IMR-90 (cell line): ENCODE results near the gene INPP1.
"Not testable (repeated sequence)": the region's sequence is repeated elsewhere in the genome, so short reads cannot be mapped to it uniquely, and the experiment has no call there.

Source experiments
- BHLHE40 ChIP-seq: fragments of 150-350 bp; IDR thresholded peaks from 2 replicates; pipeline ENCODE4 v1.6.1; 2016; ENCODE audit warnings: mild to moderate bottlenecking, low read depth, low read length
- CEBPB ChIP-seq: IDR thresholded peaks from 2 replicates; pipeline ENCODE4 v1.6.1; 2012; ENCODE audit warnings: low read depth, low read length, improper control_type of control experiment
- FOS ChIP-seq: fragments of 150-350 bp; IDR thresholded peaks from 2 replicates; pipeline ENCODE4 v1.6.1; 2016; ENCODE audit warnings: low read depth, low read length
- NFE2L2 ChIP-seq: fragments of 150-350 bp; IDR thresholded peaks from 2 replicates; pipeline ENCODE4 v1.6.1; 2016; ENCODE audit warnings: low read depth, mild to moderate bottlenecking, low read length
- POLR2A ChIP-seq: IDR thresholded peaks from 2 replicates; pipeline ENCODE4 v1.6.1; 2012; ENCODE audit warnings: mild to moderate bottlenecking, low read depth, low read length
- RAD21 ChIP-seq: IDR thresholded peaks from 2 replicates; pipeline ENCODE4 v1.6.1; 2012; ENCODE audit warnings: low read length, improper control_type of control experiment
- RFX5 ChIP-seq: IDR thresholded peaks from 2 replicates; pipeline ENCODE4 v1.8.0; 2012; ENCODE audit warnings: low read depth, mild to moderate bottlenecking, low read length, moderate library complexity
- SMC3 ChIP-seq: fragments of 150-350 bp; IDR thresholded peaks from 2 replicates; pipeline ENCODE4 v1.6.1; 2016; ENCODE audit warnings: low read depth, mild to moderate bottlenecking, antibody characterized with exemption, low read length, moderate library complexity
- TF ChIP-seq, protein P1 (sequence below): conservative IDR thresholded peaks from 2 replicates; pipeline ENCODE4 v1.5.1; 2012; ENCODE audit warnings: mild to moderate bottlenecking, low read depth, low read length, improper control_type of control experiment
- TF ChIP-seq, protein P2 (sequence below): fragments of 150-350 bp; IDR thresholded peaks from 2 replicates; pipeline ENCODE4 v1.6.1; 2017; ENCODE audit warnings: mild to moderate bottlenecking, antibody characterized with exemption, low read length, low read depth
- TF ChIP-seq, protein P3 (sequence below): fragments of 150-350 bp; IDR thresholded peaks from 2 replicates; pipeline ENCODE4 v1.6.1; 2016; ENCODE audit warnings: low read depth, mild to moderate bottlenecking, low read length, moderate library complexity, borderline replicate concordance

DNA sequence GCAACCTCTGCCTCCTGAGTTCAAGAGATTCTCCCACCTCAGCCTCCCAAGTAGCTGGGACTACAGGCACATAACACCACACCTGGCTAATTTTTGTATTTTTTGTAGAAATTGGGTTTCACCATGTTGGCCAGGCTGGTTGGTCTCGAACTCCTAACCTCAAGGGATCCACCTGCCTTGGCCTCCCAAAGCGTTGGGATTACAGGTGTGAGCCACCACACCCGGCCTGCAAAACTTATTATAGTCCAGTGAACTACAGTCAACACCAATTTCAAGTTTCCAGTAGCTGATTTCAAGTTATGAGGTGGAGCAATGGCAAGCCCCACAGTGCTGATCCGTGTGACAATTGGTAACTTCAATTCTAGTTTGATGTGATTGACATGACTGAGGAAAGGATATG lies 7.8 kb upstream of the INPP1 start:
- TF ChIP-seq, protein P1, sequence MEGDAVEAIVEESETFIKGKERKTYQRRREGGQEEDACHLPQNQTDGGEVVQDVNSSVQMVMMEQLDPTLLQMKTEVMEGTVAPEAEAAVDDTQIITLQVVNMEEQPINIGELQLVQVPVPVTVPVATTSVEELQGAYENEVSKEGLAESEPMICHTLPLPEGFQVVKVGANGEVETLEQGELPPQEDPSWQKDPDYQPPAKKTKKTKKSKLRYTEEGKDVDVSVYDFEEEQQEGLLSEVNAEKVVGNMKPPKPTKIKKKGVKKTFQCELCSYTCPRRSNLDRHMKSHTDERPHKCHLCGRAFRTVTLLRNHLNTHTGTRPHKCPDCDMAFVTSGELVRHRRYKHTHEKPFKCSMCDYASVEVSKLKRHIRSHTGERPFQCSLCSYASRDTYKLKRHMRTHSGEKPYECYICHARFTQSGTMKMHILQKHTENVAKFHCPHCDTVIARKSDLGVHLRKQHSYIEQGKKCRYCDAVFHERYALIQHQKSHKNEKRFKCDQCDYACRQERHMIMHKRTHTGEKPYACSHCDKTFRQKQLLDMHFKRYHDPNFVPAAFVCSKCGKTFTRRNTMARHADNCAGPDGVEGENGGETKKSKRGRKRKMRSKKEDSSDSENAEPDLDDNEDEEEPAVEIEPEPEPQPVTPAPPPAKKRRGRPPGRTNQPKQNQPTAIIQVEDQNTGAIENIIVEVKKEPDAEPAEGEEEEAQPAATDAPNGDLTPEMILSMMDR, result not testable (repeated sequence)
- not testable (repeated sequence) for TF ChIP-seq SMC3, CEBPB, POLR2A, RAD21, FOS, BHLHE40, NFE2L2, RFX5
- TF ChIP-seq, protein P2, sequence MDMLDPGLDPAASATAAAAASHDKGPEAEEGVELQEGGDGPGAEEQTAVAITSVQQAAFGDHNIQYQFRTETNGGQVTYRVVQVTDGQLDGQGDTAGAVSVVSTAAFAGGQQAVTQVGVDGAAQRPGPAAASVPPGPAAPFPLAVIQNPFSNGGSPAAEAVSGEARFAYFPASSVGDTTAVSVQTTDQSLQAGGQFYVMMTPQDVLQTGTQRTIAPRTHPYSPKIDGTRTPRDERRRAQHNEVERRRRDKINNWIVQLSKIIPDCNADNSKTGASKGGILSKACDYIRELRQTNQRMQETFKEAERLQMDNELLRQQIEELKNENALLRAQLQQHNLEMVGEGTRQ, result not testable (repeated sequence)
- TF ChIP-seq, protein P3, sequence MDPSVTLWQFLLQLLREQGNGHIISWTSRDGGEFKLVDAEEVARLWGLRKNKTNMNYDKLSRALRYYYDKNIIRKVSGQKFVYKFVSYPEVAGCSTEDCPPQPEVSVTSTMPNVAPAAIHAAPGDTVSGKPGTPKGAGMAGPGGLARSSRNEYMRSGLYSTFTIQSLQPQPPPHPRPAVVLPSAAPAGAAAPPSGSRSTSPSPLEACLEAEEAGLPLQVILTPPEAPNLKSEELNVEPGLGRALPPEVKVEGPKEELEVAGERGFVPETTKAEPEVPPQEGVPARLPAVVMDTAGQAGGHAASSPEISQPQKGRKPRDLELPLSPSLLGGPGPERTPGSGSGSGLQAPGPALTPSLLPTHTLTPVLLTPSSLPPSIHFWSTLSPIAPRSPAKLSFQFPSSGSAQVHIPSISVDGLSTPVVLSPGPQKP, result not testable (repeated sequence)
